GM12864 (cell line): ENCODE measurements around the gene TRIM6.

ENCODE experiments used
- DNase-seq: peaks from one replicate; pipeline ENCODE4 v3.0.0-alpha.2; 2011; ENCODE audit warnings: low read depth
- H3K4me3 ChIP-seq: 2 replicates; pipeline ENCODE4 v1.5.1; 2011; ENCODE audit warnings: mild to moderate bottlenecking, low read depth, low read length, control low read depth
- CTCF ChIP-seq: IDR thresholded peaks from 2 replicates; pipeline ENCODE4 v1.5.1; 2011; ENCODE audit warnings: low read depth, mild to moderate bottlenecking, moderate library complexity, low read length, control low read depth, inconsistent platforms; ENCODE audit errors: missing control alignments

The TRIM6 gene

GRCh38 chr11:5622802-5623201 lies 26.4 kb downstream of the TRIM6 start:
- DNase-seq: no peak
- H3K4me3 ChIP-seq: no peak overlapping the region
- no peak for TF ChIP-seq CTCF

GRCh38 chr11:5624489-5625279 lies 28.2 kb downstream of the TRIM6 start, which contains the start of gene TRIM34:
Gene TRIM34 (plus strand): TSS chr11:5625001. CDS start chr11:5632332, 7,331 bp downstream.
- TF ChIP-seq CTCF: no peak
- peak within 1 kb of the TSS; percentile 73 for H3K4me3 ChIP-seq
- peak; percentile 85 for DNase-seq

GRCh38 chr11:5625281-5625680 lies 28.8 kb downstream of the TRIM6 start:
- H3K4me3 ChIP-seq: peak overlapping the region; percentile 73
- TF ChIP-seq CTCF: no peak
- DNase-seq: no peak

- no peak overlapping the region for H3K4me3 ChIP-seq
- DNase-seq: no peak
- TF ChIP-seq CTCF: no peak
Measured at GRCh38 chr11:5626196-5626595, 29.8 kb downstream of the TRIM6 start.

- DNase-seq: no peak
- TF ChIP-seq CTCF: no peak
- no peak overlapping the region for H3K4me3 ChIP-seq
Measured at GRCh38 chr11:5631417-5631816, 35.0 kb downstream of the TRIM6 start.

GRCh38 chr11:5631969-5632635 lies 35.7 kb downstream of the TRIM6 start:
- TF ChIP-seq CTCF: no peak
- H3K4me3 ChIP-seq: peak overlapping the region; percentile 11; the same call in 1 of the 2 replicates
- peak; percentile 71 for DNase-seq
